ENCODE results near the gene ADGRL2.

DNA sequence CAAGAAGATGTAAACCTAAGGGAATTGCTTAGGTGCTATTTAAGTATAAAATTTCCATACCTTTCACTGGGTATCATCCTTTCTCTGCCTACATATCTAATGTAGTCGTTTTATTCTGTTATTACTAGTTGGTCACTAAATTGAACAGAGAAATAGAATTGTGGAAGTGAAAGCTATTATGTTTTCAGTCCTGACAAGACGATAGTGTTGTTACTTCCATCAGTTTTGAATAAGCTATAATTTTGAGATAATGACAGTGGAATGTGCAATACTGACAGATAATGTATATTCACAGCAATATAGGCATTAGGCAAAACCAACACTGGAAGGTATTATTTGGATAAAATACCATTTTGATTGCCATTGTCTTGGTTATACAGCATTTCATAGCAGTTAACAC lies 181.8 kb downstream of the ADGRL2 start:
- TF ChIP-seq, protein P1, sequence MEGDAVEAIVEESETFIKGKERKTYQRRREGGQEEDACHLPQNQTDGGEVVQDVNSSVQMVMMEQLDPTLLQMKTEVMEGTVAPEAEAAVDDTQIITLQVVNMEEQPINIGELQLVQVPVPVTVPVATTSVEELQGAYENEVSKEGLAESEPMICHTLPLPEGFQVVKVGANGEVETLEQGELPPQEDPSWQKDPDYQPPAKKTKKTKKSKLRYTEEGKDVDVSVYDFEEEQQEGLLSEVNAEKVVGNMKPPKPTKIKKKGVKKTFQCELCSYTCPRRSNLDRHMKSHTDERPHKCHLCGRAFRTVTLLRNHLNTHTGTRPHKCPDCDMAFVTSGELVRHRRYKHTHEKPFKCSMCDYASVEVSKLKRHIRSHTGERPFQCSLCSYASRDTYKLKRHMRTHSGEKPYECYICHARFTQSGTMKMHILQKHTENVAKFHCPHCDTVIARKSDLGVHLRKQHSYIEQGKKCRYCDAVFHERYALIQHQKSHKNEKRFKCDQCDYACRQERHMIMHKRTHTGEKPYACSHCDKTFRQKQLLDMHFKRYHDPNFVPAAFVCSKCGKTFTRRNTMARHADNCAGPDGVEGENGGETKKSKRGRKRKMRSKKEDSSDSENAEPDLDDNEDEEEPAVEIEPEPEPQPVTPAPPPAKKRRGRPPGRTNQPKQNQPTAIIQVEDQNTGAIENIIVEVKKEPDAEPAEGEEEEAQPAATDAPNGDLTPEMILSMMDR (IDR thresholded peaks at IDR 0.05; ENCODE audit: poor library complexity), result no peak
- no peak for TF ChIP-seq EZH2 (IDR thresholded peaks at IDR 0.05; ENCODE audit: borderline replicate concordance)
